Gastrocnemius medialis (tissue), 4 donors: Measurements from ENCODE around the gene GRIN2A.

ENCODE experiments used
- POLR2A ChIP-seq, 2 donors: fragments of 450-650 bp; IDR thresholded peaks; one replicate each; pipeline ENCODE4 v1.6.1; 2017; ENCODE audit warnings: antibody characterized with exemption in 2 of 2, mild to moderate bottlenecking in 2 of 2, moderate library complexity in 2 of 2
- TF ChIP-seq, protein P1 (sequence below), 5 experiments: fragments of 450-650 bp in 3 of 5; fragments of 200-600 bp in 2 of 5; sonication (generic) in 2 of 5; IDR thresholded peaks in 4 of 5; conservative IDR thresholded peaks in 1 of 5; 1 replicate in 4 of 5; 2 replicates in 1 of 5; pipeline ENCODE4 v1.5.1; 2016 to 2019; ENCODE audit warnings: antibody characterized with exemption in 5 of 5, mild to moderate bottlenecking in 3 of 5, moderate library complexity in 3 of 5

DNA sequence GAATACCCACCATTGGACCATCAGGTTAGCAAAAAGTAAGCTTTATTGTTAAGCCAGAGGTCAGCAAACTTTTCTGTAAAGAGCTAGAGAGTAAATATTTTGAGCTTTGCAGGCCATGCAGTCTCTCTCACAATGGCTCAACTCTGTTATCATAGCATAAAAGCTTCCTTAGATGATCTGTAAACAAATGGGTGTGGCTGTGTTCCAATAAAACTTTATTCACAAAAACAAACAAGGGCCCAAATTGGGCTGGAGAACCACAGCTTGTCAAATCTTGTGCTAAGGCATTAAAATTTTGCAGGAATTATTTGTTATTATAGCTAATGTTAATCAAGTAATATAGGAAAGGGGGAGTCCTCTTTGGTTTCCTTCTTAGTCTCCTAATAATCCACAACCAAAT lies 153.6 kb downstream of the GRIN2A start:
- TF ChIP-seq, protein P1, sequence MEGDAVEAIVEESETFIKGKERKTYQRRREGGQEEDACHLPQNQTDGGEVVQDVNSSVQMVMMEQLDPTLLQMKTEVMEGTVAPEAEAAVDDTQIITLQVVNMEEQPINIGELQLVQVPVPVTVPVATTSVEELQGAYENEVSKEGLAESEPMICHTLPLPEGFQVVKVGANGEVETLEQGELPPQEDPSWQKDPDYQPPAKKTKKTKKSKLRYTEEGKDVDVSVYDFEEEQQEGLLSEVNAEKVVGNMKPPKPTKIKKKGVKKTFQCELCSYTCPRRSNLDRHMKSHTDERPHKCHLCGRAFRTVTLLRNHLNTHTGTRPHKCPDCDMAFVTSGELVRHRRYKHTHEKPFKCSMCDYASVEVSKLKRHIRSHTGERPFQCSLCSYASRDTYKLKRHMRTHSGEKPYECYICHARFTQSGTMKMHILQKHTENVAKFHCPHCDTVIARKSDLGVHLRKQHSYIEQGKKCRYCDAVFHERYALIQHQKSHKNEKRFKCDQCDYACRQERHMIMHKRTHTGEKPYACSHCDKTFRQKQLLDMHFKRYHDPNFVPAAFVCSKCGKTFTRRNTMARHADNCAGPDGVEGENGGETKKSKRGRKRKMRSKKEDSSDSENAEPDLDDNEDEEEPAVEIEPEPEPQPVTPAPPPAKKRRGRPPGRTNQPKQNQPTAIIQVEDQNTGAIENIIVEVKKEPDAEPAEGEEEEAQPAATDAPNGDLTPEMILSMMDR (IDR thresholded peaks at IDR 0.05 in 4 of 5, conservative IDR thresholded peaks at IDR 0.05 in 1 of 5) = no peak
- no peak for TF ChIP-seq POLR2A (IDR thresholded peaks at IDR 0.05)
